ENCODE data around the gene SPRR2A.

- no peak for TF ChIP-seq POLR2A (IDR thresholded peaks at IDR 0.05)
- no peak for TF ChIP-seq CTCF (IDR thresholded peaks at IDR 0.05)
Observed at GRCh38 chr1:153094426-153094825, 37.1 kb upstream of the SPRR2A start, which contains the start of gene SPRR2E.

All from testis (tissue), 2 donors.